Regular cardiac myocyte (primary cell): ENCODE measurements around the gene GSTA2. TPM values are rescaled to one million over a fixed set of nuclear protein-coding genes. Genes with fewer than 3 reads are reported as not detected.

Experiments used
- total RNA-seq: library from RNA; depleted of rRNA; stranded (reverse); fragments of >200 nt; gene quantifications from 2 replicates; pipeline ENCODE4 v1.2.3, GENCODE V29; 2014

GSTA2 gene
- not detected in 2 replicates for total RNA-seq

DNA sequence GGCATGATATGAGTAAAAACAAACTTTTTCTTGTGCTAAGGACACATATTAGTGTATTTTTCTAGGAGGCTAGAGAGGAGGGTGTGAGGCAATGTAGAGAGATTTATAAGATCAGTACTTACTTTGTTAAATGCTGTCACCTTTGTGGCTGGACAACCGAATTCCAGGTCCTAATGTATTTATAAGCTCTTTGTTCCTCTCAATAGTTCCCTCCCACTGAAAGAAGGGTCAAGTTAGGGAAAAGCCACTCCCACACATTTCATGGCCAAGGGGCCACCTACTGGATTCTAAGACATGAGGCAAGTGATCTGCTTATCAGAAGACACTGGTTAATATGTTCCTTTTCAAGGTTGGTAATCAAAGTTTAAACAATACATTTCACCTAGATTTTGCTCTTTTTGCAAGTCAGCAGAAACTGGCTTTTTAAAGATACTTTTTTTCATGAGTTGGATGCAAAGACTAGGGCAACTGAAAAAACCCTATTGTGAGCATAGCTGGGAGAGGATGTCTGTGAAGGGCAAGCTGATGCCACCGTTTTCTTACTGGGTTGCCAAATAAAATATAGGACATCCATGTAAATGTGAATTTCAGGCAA is at the start of gene GSTA2:
Gene GSTA2, minus strand, starts transcription at position 154 of the 595 bp plus-strand sequence. CDS start 5,528 bp downstream, outside the sequence.

DNA sequence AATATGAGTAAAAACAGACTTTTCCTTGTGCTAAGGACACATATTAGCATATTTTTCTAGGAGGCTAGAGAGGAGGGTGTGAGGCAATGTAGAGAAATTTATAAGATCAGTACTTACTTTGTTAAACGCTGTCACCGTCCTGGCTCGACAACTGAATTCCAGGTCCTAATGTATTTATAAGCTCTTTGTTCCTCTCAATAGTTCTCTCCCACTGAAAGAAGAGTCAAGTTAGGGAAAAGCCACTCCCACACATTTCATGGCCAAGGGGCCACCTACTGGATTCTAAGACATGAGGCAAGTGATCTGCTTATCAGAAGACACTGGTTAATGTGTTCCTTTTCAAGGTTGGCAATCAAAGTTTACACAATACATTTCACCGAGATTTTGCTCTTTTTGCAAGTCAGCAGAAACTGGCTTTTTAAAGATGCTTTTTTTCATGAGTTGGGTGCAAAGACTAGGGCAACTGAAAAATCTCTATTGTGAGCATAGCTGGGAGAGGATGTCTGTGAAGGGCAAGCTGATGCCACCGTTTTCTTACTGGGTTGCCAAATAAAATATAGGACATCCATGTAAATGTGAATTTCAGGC is 40.5 kb upstream of the GSTA2 start, which contains the start of gene GSTA1:
Gene GSTA1, minus strand, starts transcription at position 149 of the 588 bp plus-strand sequence. CDS start 4,549 bp downstream, outside the sequence.

Other genes with a start within 250 kb of the GSTA2 start
- gene TRAM2, start 186.4 kb downstream of the GSTA2 start, total RNA-seq, result 98.0 and 131 TPM in 2 replicates
- gene TMEM14A, start 92.4 kb downstream of the GSTA2 start, total RNA-seq, result 30.2 and 36.0 TPM in 2 replicates
- not detected in 2 replicates for gene GSTA1, start 40.3 kb upstream of the GSTA2 start, total RNA-seq
- not detected in 2 replicates for gene GSTA5, start 77.3 kb upstream of the GSTA2 start, total RNA-seq
- gene GSTA3, start 146.2 kb upstream of the GSTA2 start, total RNA-seq, result not detected in 2 replicates
- 25.1 and 46.5 TPM in 2 replicates for gene GSTA4, start 231.8 kb upstream of the GSTA2 start, total RNA-seq